H1 (cell line): ENCODE results near the gene GGCX. TPM values are rescaled to one million over a fixed set of nuclear protein-coding genes. Genes with fewer than 3 reads are reported as not detected.

Experiments
- CTCF ChIA-PET: fragments of 300-600 bp; sonication (Branson Sonifier 250); formaldehyde crosslinking; loops from one replicate; lab custom pipeline; 2021; ENCODE audit not compliant: partially characterized antibody; lab: Charles Lee
- POLR2A ChIA-PET: fragments of 300-600 bp; sonication (Branson Sonifier 250); formaldehyde crosslinking; loops from one replicate; lab custom pipeline; 2021; ENCODE audit warnings: inconsistent platforms; ENCODE audit not compliant: partially characterized antibody; lab: Charles Lee
- DNase-seq, 2 experiments: peaks; one replicate each; pipeline versions ENCODE4 v3.0.0 to v3.0.0-alpha.2; 2010 to 2022; ENCODE audit warnings: low spot score in 2 of 2, low read depth in 1 of 2, mixed read lengths in 1 of 2
- FAIRE-seq: peaks from 2 replicates; lab custom pipeline; 2011; peaks lifted over from hg19 to GRCh38; lab: Jason Lieb, UNC
- H2AFZ ChIP-seq: 2 replicates; pipeline ENCODE4 v1.8.1; 2012; ENCODE audit warnings: low read length, inconsistent platforms
- H2AK5ac ChIP-seq: 2 replicates; pipeline ENCODE4 v1.6.1; 2013; ENCODE audit warnings: low read depth, low read length
- H2BK120ac ChIP-seq: replicated peaks from 2 replicates; pipeline ENCODE3; 2013; ENCODE audit warnings: low read depth, low read length, inconsistent platforms
- H2BK12ac ChIP-seq: 2 replicates; pipeline ENCODE4 v1.6.1; 2013; ENCODE audit warnings: low read depth, low read length
- H2BK15ac ChIP-seq: 2 replicates; pipeline ENCODE4 v1.6.1; 2013; ENCODE audit warnings: low read length
- H2BK20ac ChIP-seq: 2 replicates; pipeline ENCODE4 v1.6.1; 2013; ENCODE audit warnings: low read length
- H2BK5ac ChIP-seq: 2 replicates; pipeline ENCODE4 v1.6.1; 2013; ENCODE audit warnings: low read depth, low read length
- H3K14ac ChIP-seq: 2 replicates; pipeline ENCODE4 v1.6.1; 2013; ENCODE audit warnings: inconsistent platforms; ENCODE audit not compliant: insufficient read length
- H3K18ac ChIP-seq: 2 replicates; pipeline ENCODE4 v1.6.1; 2013; ENCODE audit warnings: low read length; ENCODE audit errors: extremely low read depth
- H3K23ac ChIP-seq: 2 replicates; pipeline ENCODE4 v1.6.1; 2013; ENCODE audit warnings: inconsistent platforms; ENCODE audit not compliant: insufficient read length
- H3K23me2 ChIP-seq: 2 replicates; pipeline ENCODE4 v1.6.1; 2013; ENCODE audit warnings: low read depth, low read length
- H3K27ac ChIP-seq: 2 replicates; pipeline ENCODE4 v1.6.1; 2011; ENCODE audit warnings: low read depth, low read length, inconsistent platforms
- H3K27me3 ChIP-seq, 4 experiments: replicated peaks in 1 of 4; 1 replicate in 1 of 4; 2 replicates in 3 of 4; pipeline versions ENCODE4 v1.6.1 to v1.8.1; 2011 to 2013; ENCODE audit warnings: low read length in 3 of 4, mild to moderate bottlenecking in 3 of 4, inconsistent platforms in 2 of 4, mixed read lengths in 2 of 4, moderate library complexity in 1 of 4; ENCODE audit not compliant: control insufficient read depth in 3 of 4, insufficient read depth in 3 of 4; ENCODE audit errors: extremely low read depth in 1 of 4
- H3K36me3 ChIP-seq, 4 experiments: 2 replicates each; pipeline versions ENCODE4 v1.6.1 to v1.8.1; 2011 to 2013; ENCODE audit warnings: mild to moderate bottlenecking in 4 of 4, low read length in 3 of 4, moderate library complexity in 2 of 4, control low read depth in 1 of 4, inconsistent platforms in 1 of 4; ENCODE audit not compliant: insufficient read depth in 4 of 4, control insufficient read depth in 2 of 4
- H3K4ac ChIP-seq: replicated peaks from 2 replicates; pipeline ENCODE3; 2013; ENCODE audit warnings: low read length, low read depth, mixed read lengths, inconsistent platforms; ENCODE audit not compliant: insufficient read length
- H3K4me1 ChIP-seq, 4 experiments: replicated peaks in 1 of 4; 1 replicate in 1 of 4; 2 replicates in 3 of 4; pipeline versions ENCODE4 v1.6.1 to v1.8.1; 2011 to 2013; ENCODE audit warnings: low read length in 3 of 4, inconsistent platforms in 2 of 4, mixed read lengths in 1 of 4; ENCODE audit not compliant: insufficient read depth in 4 of 4, control insufficient read depth in 3 of 4
- H3K4me2 ChIP-seq, 2 experiments: 2 replicates each; pipeline versions ENCODE4 v1.6.1 to v1.8.1; 2011 to 2013; ENCODE audit warnings: low read depth in 2 of 2, low read length in 2 of 2, control low read depth in 1 of 2, inconsistent platforms in 1 of 2, mild to moderate bottlenecking in 1 of 2; ENCODE audit not compliant: insufficient read depth in 1 of 2
- H3K4me3 ChIP-seq, 4 experiments: fragments of 200-600, 300-600 bp in 1 of 4; sonication (generic), shearing (Covaris generic), sonication (Bioruptor Twin) in 1 of 4; 2 replicates each; pipeline versions ENCODE4 v1.5.1 to v1.8.1; 2011 to 2016; ENCODE audit warnings: low read length in 4 of 4, low read depth in 3 of 4, control low read depth in 2 of 4, inconsistent platforms in 2 of 4, mild to moderate bottlenecking in 2 of 4, mixed read lengths in 1 of 4, moderate library complexity in 1 of 4; ENCODE audit not compliant: insufficient read depth in 2 of 4; ENCODE audit errors: extremely low read depth in 1 of 4
- H3K56ac ChIP-seq: replicated peaks from 2 replicates; pipeline ENCODE3; 2013; ENCODE audit warnings: low read depth, mild to moderate bottlenecking, mixed read lengths, low read length, inconsistent platforms; ENCODE audit not compliant: insufficient read length
- H3K79me1 ChIP-seq: 2 replicates; pipeline ENCODE4 v1.6.1; 2013; ENCODE audit warnings: low read depth, low read length, control low read depth
- H3K79me2 ChIP-seq, 2 experiments: 2 replicates each; pipeline versions ENCODE4 v1.6.1 to v1.8.1; 2012 to 2013; ENCODE audit warnings: low read length in 2 of 2, mild to moderate bottlenecking in 2 of 2, inconsistent platforms in 1 of 2; ENCODE audit not compliant: insufficient read depth in 2 of 2, control insufficient read depth in 1 of 2
- H3K9ac ChIP-seq, 4 experiments: replicated peaks in 1 of 4; 1 replicate in 1 of 4; 2 replicates in 3 of 4; pipeline versions ENCODE4 v1.6.1 to v1.8.1; 2011 to 2013; ENCODE audit warnings: low read depth in 3 of 4, low read length in 3 of 4, control low read depth in 2 of 4, mild to moderate bottlenecking in 2 of 4, moderate library complexity in 2 of 4, inconsistent platforms in 1 of 4; ENCODE audit errors: extremely low read depth in 1 of 4
- H3K9me3 ChIP-seq, 2 experiments: 2 replicates each; pipeline versions ENCODE4 v1.6.1 to v1.8.1; 2012 to 2013; ENCODE audit warnings: mild to moderate bottlenecking in 2 of 2, moderate library complexity in 2 of 2, control low read depth in 1 of 2, inconsistent platforms in 1 of 2, low read depth in 1 of 2, low read length in 1 of 2, mixed read lengths in 1 of 2; ENCODE audit not compliant: insufficient read depth in 2 of 2
- H4K20me1 ChIP-seq, 2 experiments: replicated peaks in 1 of 2; 2 replicates each; pipeline versions ENCODE3 to v1.8.1; 2011 to 2013; ENCODE audit warnings: inconsistent platforms in 2 of 2, low read length in 2 of 2, mild to moderate bottlenecking in 1 of 2; ENCODE audit not compliant: insufficient read depth in 2 of 2, control insufficient read depth in 1 of 2
- H4K5ac ChIP-seq: 2 replicates; pipeline ENCODE4 v1.6.1; 2013; ENCODE audit warnings: low read length, low read depth, mixed read lengths, inconsistent platforms; ENCODE audit not compliant: insufficient read length
- H4K8ac ChIP-seq: 2 replicates; pipeline ENCODE4 v1.8.0; 2013; ENCODE audit warnings: mild to moderate bottlenecking, moderate library complexity, low read length, inconsistent platforms; ENCODE audit not compliant: insufficient read depth; ENCODE audit errors: extremely low read depth
- H4K91ac ChIP-seq: replicated peaks from 2 replicates; pipeline ENCODE3; 2013; ENCODE audit warnings: low read length, mixed read lengths, inconsistent platforms; ENCODE audit not compliant: insufficient read length
- BCL11A ChIP-seq, 2 experiments: IDR thresholded peaks; one replicate each; pipeline ENCODE4 v1.6.1; 2011; ENCODE audit warnings: low read depth in 2 of 2, low read length in 2 of 2, mild to moderate bottlenecking in 2 of 2
- CHD2 ChIP-seq: IDR thresholded peaks from 2 replicates; pipeline ENCODE4 v1.6.1; 2012; ENCODE audit warnings: low read length, improper control_type of control experiment
- GABPA ChIP-seq: IDR thresholded peaks from 2 replicates; pipeline ENCODE4 v1.6.1; 2011; ENCODE audit warnings: mild to moderate bottlenecking, low read length, moderate library complexity, borderline replicate concordance; ENCODE audit not compliant: insufficient read depth
- GTF2F1 ChIP-seq: IDR thresholded peaks from 2 replicates; pipeline ENCODE4 v1.6.1; 2012; ENCODE audit warnings: low read depth, low read length, improper control_type of control experiment, borderline replicate concordance
- NRF1 ChIP-seq: IDR thresholded peaks from 2 replicates; pipeline ENCODE4 v1.6.1; 2011; ENCODE audit warnings: mild to moderate bottlenecking, low read depth, low read length, improper control_type of control experiment
- RAD21 ChIP-seq, 2 experiments: IDR thresholded peaks in 1 of 2; conservative IDR thresholded peaks in 1 of 2; 2 replicates each; pipeline ENCODE4 v1.6.1; 2011; ENCODE audit warnings: low read depth in 2 of 2, low read length in 2 of 2, improper control_type of control experiment in 1 of 2, inconsistent platforms in 1 of 2, mild to moderate bottlenecking in 1 of 2, moderate library complexity in 1 of 2
- RNF2 ChIP-seq: fragments of 200-900, 300-1000 bp; sonication (generic); IDR thresholded peaks from 2 replicates; pipeline ENCODE4 v1.7.1; 2016; ENCODE audit warnings: borderline replicate concordance, low read depth, mild to moderate bottlenecking, antibody characterized with exemption, low read length; ENCODE audit not compliant: poor library complexity, severe bottlenecking; ENCODE audit errors: missing control alignments
- SIRT6 ChIP-seq: IDR thresholded peaks from one replicate; pipeline ENCODE4 v1.7.1; 2012; ENCODE audit warnings: low read length, inconsistent platforms
- SP2 ChIP-seq: IDR thresholded peaks from 2 replicates; pipeline ENCODE4 v1.6.1; 2012; ENCODE audit warnings: mild to moderate bottlenecking, low read length, inconsistent platforms
- SRF ChIP-seq: IDR thresholded peaks from 2 replicates; pipeline ENCODE4 v1.6.1; 2011; ENCODE audit warnings: mild to moderate bottlenecking, low read depth, low read length, moderate library complexity
- TCF12 ChIP-seq: IDR thresholded peaks from 2 replicates; pipeline ENCODE4 v1.6.1; 2011; ENCODE audit warnings: low read depth, mild to moderate bottlenecking, low read length
- YY1 ChIP-seq: IDR thresholded peaks from 2 replicates; pipeline ENCODE4 v1.6.1; 2011; ENCODE audit warnings: low read depth, mild to moderate bottlenecking, low read length
- WGBS, 2 experiments: shearing (Covaris generic) in 1 of 2; methylation state at CpG; one replicate each; pipeline versions ENCODE4 v1.1.6 to v1.1.7; 2013 to 2015; ENCODE audit warnings: low lambda C conversion rate in 2 of 2, mixed read lengths in 2 of 2, inconsistent platforms in 1 of 2, low coverage in 1 of 2, missing lambda C conversion rate in 1 of 2; ENCODE audit not compliant: insufficient replicate concordance in 2 of 2, insufficient coverage in 1 of 2, insufficient read length in 1 of 2; ENCODE audit errors: extremely low coverage in 1 of 2, missing lambda C conversion rate in 1 of 2; 5-methylcytosine and 5-hydroxymethylcytosine counted together
- polyA plus RNA-seq, 7 experiments: library from polyadenylated mRNA; depleted of rRNA in 3 of 7; stranded (reverse) in 5 of 7; unstranded in 2 of 7; fragments of >200 nt in 5 of 7; fragments of 200-250 nt in 2 of 7; gene quantifications; 1 replicate in 5 of 7; 2 replicates in 1 of 7; 4 replicates in 1 of 7; pipeline versions ENCODE4 v1.2.1 to v1.2.3, GENCODE V29; 2011 to 2013; ENCODE audit warnings: missing spikeins in 2 of 7, mixed read lengths in 2 of 7
- total RNA-seq: library from RNA; stranded (reverse); fragmentation: NEBNext Ultra II Directional; extraction: Animal tissue kit (Norgen Biotek cat#: 25700); gene quantifications from 2 replicates; pipeline ENCODE4 v1.2.1, GENCODE V29; 2021
- TF ChIP-seq, protein P1 (sequence below): IDR thresholded peaks from 2 replicates; pipeline ENCODE4 v1.6.1; 2011; ENCODE audit warnings: low read length, improper control_type of control experiment

GGCX gene
- total and polyA plus RNA-seq, 2 of the 8 experiments (the other 6 are each of a cell fraction or from before 2014, with no cell fraction given): 29.4 to 33.8 TPM

DNA sequence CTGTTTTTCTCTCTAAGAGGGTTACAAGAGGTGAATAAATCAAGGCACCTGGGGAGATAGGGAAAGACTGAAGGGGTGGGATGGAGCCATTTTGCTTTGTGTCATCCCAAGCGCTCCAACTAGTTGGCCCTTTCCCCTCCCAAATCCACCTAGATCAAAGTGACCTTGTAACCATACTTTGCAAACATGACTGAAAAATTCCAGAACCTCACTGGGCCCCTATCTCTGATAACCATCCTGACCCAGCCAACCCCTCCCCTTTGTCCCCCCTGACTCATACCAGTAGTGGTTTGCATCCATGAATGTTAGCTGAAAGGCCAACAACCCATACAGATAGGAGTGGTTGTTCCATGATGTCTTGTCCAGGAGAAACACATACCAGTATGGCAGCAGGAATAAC lies 3.1 kb downstream of the GGCX start:
- Histone ChIP-seq H3K9me3 (no peaks in the 10 kb centered on the region), H3K27ac (no peak overlapping the region), H3K18ac (no peak overlapping the region), H4K5ac (no peak overlapping the region), H3K79me1 (0 out of 2 replicates have a peak, but pooled peaks cover 4% of the 10 kb centered on the region), H4K8ac (no peak overlapping the region), H3K14ac (no peak overlapping the region), H3K27me3 (no peaks in the 10 kb centered on the region), H3K56ac (no peak overlapping the region), H2BK12ac (no peak overlapping the region), H3K23me2 (peaks cover 5% of the 10 kb centered on the region), H4K91ac (no peak overlapping the region), H4K20me1 (no peaks in the 10 kb centered on the region), H2BK120ac (no peak overlapping the region), H2BK5ac (no peak overlapping the region), H2AK5ac (no peak overlapping the region), H3K4me1 (no peaks in the 10 kb centered on the region), H3K4me3 (no peak overlapping the region), H3K79me2 (peaks cover 0 to 18% of the 10 kb centered on the region in 2 experiments; a peak in 2 of 4 replicates), H3K23ac (no peak overlapping the region), H3K4me2 (no peak overlapping the region), H2BK20ac (no peak overlapping the region), H2AFZ (no peak overlapping the region), H3K4ac (no peak overlapping the region), H3K9ac (no peak overlapping the region), H2BK15ac (no peak overlapping the region), H3K36me3 (peaks cover 10 to 30% (median 20%) of the 10 kb centered on the region in 4 experiments; a peak in 7 of 8 replicates)
- WGBS, 2 experiments: 89% methylated on average over 1 of the region's 1 CpG; no CpG with 5 or more reads in 1 of the 2 experiments
- ChIA-PET POLR2A (interaction anchor here (1.0 to 38.6 kb wide), 3 partner anchors 17 to 189 kb away, joined by 3 to 1889 read pairs (median 803); partner anchors contain the start of genes CAPG, MAT2A and SH2D6), CTCF (interaction anchor here (1.0 to 2.0 kb wide), 3 partner anchors 23 to 165 kb away, joined by 3 to 15 read pairs (median 3); no protein-coding TSS in a partner anchor)
- FAIRE-seq (no peak), DNase-seq (no peak)
- no peak for TF ChIP-seq NRF1
- TF ChIP-seq SP2: no peak
- TF ChIP-seq BCL11A (IDR thresholded peaks at IDR 0.05; ENCODE audit: low read depth in 2 of 2, low read length in 2 of 2): no peak
- TF ChIP-seq RAD21 (IDR thresholded peaks at IDR 0.05 in 1 of 2, conservative IDR thresholded peaks at IDR 0.05 in 1 of 2; ENCODE audit: low read depth in 2 of 2, low read length in 2 of 2): no peak
- no peak for TF ChIP-seq RNF2
- no peak for TF ChIP-seq GABPA
- TF ChIP-seq, protein P1, sequence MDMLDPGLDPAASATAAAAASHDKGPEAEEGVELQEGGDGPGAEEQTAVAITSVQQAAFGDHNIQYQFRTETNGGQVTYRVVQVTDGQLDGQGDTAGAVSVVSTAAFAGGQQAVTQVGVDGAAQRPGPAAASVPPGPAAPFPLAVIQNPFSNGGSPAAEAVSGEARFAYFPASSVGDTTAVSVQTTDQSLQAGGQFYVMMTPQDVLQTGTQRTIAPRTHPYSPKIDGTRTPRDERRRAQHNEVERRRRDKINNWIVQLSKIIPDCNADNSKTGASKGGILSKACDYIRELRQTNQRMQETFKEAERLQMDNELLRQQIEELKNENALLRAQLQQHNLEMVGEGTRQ: no peak
- no peak for TF ChIP-seq SIRT6
- no peak for TF ChIP-seq TCF12
- TF ChIP-seq CHD2: no peak
- no peak for TF ChIP-seq YY1
- no peak for TF ChIP-seq GTF2F1
- TF ChIP-seq SRF: no peak
